Activated T-cell treated with anti-CD3 and anti-CD28 coated beads, Interleukin-2, amount 50 U/mL, for 72 hours (primary cell): ENCODE data around the gene PROCA1. TPM values are rescaled to one million over a fixed set of nuclear protein-coding genes. Genes with fewer than 3 reads are reported as not detected.
"Not testable (repeated sequence)": the region's sequence is repeated elsewhere in the genome, so short reads cannot be mapped to it uniquely, and the experiment has no call there.

Experiments
- ATAC-seq, 2 donors: fragments of 150-1000 bp; cut with Tn5 transposase; replicated peaks in 1 of 2; 2 replicates each; pipeline ENCODE4 v1.10.0; 2021; ENCODE audit warnings: moderate library complexity in 2 of 2, mild to moderate bottlenecking in 1 of 2
- DNase-seq, 2 donors: peaks; one replicate each; pipeline ENCODE4 v3.0.0; 2021 to 2022; ENCODE audit warnings: mixed read lengths in 1 of 2
- H3K27ac Mint-ChIP-seq: one replicate; pipeline ENCODE4 v1.8.0; 2022; ENCODE audit warnings: mild to moderate bottlenecking, moderate library complexity, mixed read lengths
- H3K27me3 Mint-ChIP-seq: one replicate; pipeline ENCODE4 v1.8.0; 2022; ENCODE audit warnings: low read depth, mixed read lengths
- H3K36me3 Mint-ChIP-seq, 2 donors: one replicate each; pipeline ENCODE4 v1.8.0; 2022; ENCODE audit warnings: mixed read lengths in 2 of 2, mild to moderate bottlenecking in 1 of 2; ENCODE audit not compliant: insufficient read depth in 2 of 2
- H3K4me1 Mint-ChIP-seq: one replicate; pipeline ENCODE4 v1.8.0; 2022; ENCODE audit warnings: low read depth, mixed read lengths
- H3K4me3 Mint-ChIP-seq, 2 donors: one replicate each; pipeline ENCODE4 v1.8.0; 2022; ENCODE audit warnings: mild to moderate bottlenecking in 2 of 2, mixed read lengths in 2 of 2, moderate library complexity in 2 of 2
- H3K9me3 Mint-ChIP-seq, 2 donors: one replicate each; pipeline ENCODE4 v1.8.0; 2022; ENCODE audit warnings: mixed read lengths in 2 of 2
- total RNA-seq, 2 donors: library from RNA; stranded (reverse); gene quantifications; one replicate each; pipeline ENCODE4 v1.2.3, GENCODE V29; 2022

Gene PROCA1
- total RNA-seq, 2 donors from 2014 or later: 8.0 to 9.6 TPM

GRCh38 chr17:28675980-28676379 lies 35.7 kb downstream of the PROCA1 start:
- H3K27ac Mint-ChIP-seq: no peak overlapping the region
- no peaks in the 10 kb centered on the region for H3K27me3 Mint-ChIP-seq
- no peak overlapping the region for H3K4me3 Mint-ChIP-seq
- peaks cover 16 to 40% of the 10 kb centered on the region in 2 donors for H3K36me3 Mint-ChIP-seq
- H3K9me3 Mint-ChIP-seq: no peaks in the 10 kb centered on the region
- DNase-seq (no peak), ATAC-seq (no peak)
- no peaks in the 10 kb centered on the region for H3K4me1 Mint-ChIP-seq

GRCh38 chr17:28675490-28675889 lies 36.2 kb downstream of the PROCA1 start:
- Mint-ChIP-seq H3K36me3 (peaks cover 16 to 40% of the 10 kb centered on the region in 2 donors), H3K9me3 (no peaks in the 10 kb centered on the region)

GRCh38 chr17:28669918-28670317 lies 41.8 kb downstream of the PROCA1 start:
- no peak overlapping the region for H3K27ac Mint-ChIP-seq
- no peaks in the 10 kb centered on the region for H3K9me3 Mint-ChIP-seq
- ATAC-seq (no peak), DNase-seq (no peak)
- no peak overlapping the region for H3K4me3 Mint-ChIP-seq
- peaks cover 25% of the 10 kb centered on the region for H3K4me1 Mint-ChIP-seq
- peaks cover 10 to 29% of the 10 kb centered on the region in 2 donors for H3K36me3 Mint-ChIP-seq
- H3K27me3 Mint-ChIP-seq: no peaks in the 10 kb centered on the region

More at GRCh38 chr17:28675490-28675889, 36.2 kb downstream of the PROCA1 start:
- Mint-ChIP-seq H3K4me3 (no peak overlapping the region), H3K27me3 (no peaks in the 10 kb centered on the region), H3K4me1 (no peaks in the 10 kb centered on the region), H3K27ac (no peak overlapping the region)
- DNase-seq (no peak), ATAC-seq (no peak)

GRCh38 chr17:28667870-28668269 lies 43.8 kb downstream of the PROCA1 start:
- DNase-seq: no peak
- peaks cover 6 to 17% of the 10 kb centered on the region in 2 donors for H3K36me3 Mint-ChIP-seq
- H3K4me3 Mint-ChIP-seq: no peak overlapping the region
- H3K27ac Mint-ChIP-seq: peak overlapping the region; percentile 77
- ATAC-seq: no peak
- H3K4me1 Mint-ChIP-seq: peaks cover 46% of the 10 kb centered on the region
- H3K9me3 Mint-ChIP-seq: no peaks in the 10 kb centered on the region
- H3K27me3 Mint-ChIP-seq: no peaks in the 10 kb centered on the region

- Mint-ChIP-seq H3K4me3 (no peak overlapping the region), H3K36me3 (peaks cover 6 to 15% of the 10 kb centered on the region in 2 donors), H3K27me3 (no peaks in the 10 kb centered on the region), H3K4me1 (peaks cover 52% of the 10 kb centered on the region), H3K27ac (peak overlapping the region; percentile 1), H3K9me3 (no peaks in the 10 kb centered on the region)
- ATAC-seq: no peak
- no peak for DNase-seq
These were observed 45.7 kb downstream of the PROCA1 start for GRCh38 chr17:28665994-28666393.

- H3K4me1 Mint-ChIP-seq: peaks cover 64% of the 10 kb centered on the region
- no peak for ATAC-seq
These were observed 48.0 kb downstream of the PROCA1 start for GRCh38 chr17:28663723-28664122.

GRCh38 chr17:28662527-28662829 lies 49.2 kb downstream of the PROCA1 start:
- Mint-ChIP-seq H3K9me3 (no peaks in the 10 kb centered on the region), H3K36me3 (peaks cover 8 to 19% of the 10 kb centered on the region in 2 donors), H3K4me1 (peaks cover 52% of the 10 kb centered on the region), H3K27me3 (no peaks in the 10 kb centered on the region), H3K27ac (peak overlapping the region; percentile 99), H3K4me3 (peak overlapping the region; percentile 92 to 95)
- ATAC-seq (no peak), DNase-seq (no peak)

More at GRCh38 chr17:28663723-28664122, 48.0 kb downstream of the PROCA1 start:
- DNase-seq: no peak
- Mint-ChIP-seq H3K36me3 (peaks cover 8 to 19% of the 10 kb centered on the region in 2 donors), H3K9me3 (no peaks in the 10 kb centered on the region), H3K4me3 (peak overlapping the region; percentile 92 to 95), H3K27ac (peak overlapping the region; percentile 99), H3K27me3 (no peaks in the 10 kb centered on the region)

- peak within 1 kb of the TSS; percentile 99 for H3K27ac Mint-ChIP-seq
- H3K4me3 Mint-ChIP-seq: peak within 1 kb of the TSS; percentile 92 to 95
- H3K4me1 Mint-ChIP-seq: peaks cover 51% of the 10 kb centered on the region
- H3K9me3 Mint-ChIP-seq: no peaks in the 10 kb centered on the region
- no peaks in the 10 kb centered on the region for H3K27me3 Mint-ChIP-seq
- H3K36me3 Mint-ChIP-seq: peaks cover 8 to 19% of the 10 kb centered on the region in 2 donors
- peak; percentile 90 to 91 for ATAC-seq
- peak; percentile 96 to 97 for DNase-seq
These were observed 49.8 kb downstream of the PROCA1 start, which contains the start of the genes SDF2 and SUPT6H for GRCh38 chr17:28661635-28662526. Gene SDF2, minus strand, starts transcription at chr17:28661906. Its CDS starts 30 bp downstream, at chr17:28661876. Gene SUPT6H, plus strand, starts transcription at chr17:28662205. Its CDS starts 11,197 bp downstream, at chr17:28673402.

- not testable (repeated sequence) for DNase-seq, H3K27me3 Mint-ChIP-seq, H3K9me3 Mint-ChIP-seq, H3K27ac Mint-ChIP-seq, H3K4me3 Mint-ChIP-seq, ATAC-seq
- H3K4me1 Mint-ChIP-seq: peaks cover 34% of the 10 kb centered on the region
- H3K36me3 Mint-ChIP-seq: peaks cover 4 to 14% of the 10 kb centered on the region in 2 donors
These were observed 52.2 kb downstream of the PROCA1 start for GRCh38 chr17:28659497-28659881.

- not testable (repeated sequence) for DNase-seq, H3K27ac Mint-ChIP-seq, H3K4me3 Mint-ChIP-seq, H3K27me3 Mint-ChIP-seq, H3K9me3 Mint-ChIP-seq, ATAC-seq
- Mint-ChIP-seq H3K4me1 (peaks cover 29% of the 10 kb centered on the region), H3K36me3 (peaks cover 4 to 14% of the 10 kb centered on the region in 2 donors)
These were observed 52.8 kb downstream of the PROCA1 start for GRCh38 chr17:28658766-28659496.

GRCh38 chr17:28658342-28658741 lies 53.3 kb downstream of the PROCA1 start:
- DNase-seq, ATAC-seq, H3K27ac Mint-ChIP-seq, H3K27me3 Mint-ChIP-seq, H3K4me3 Mint-ChIP-seq, H3K9me3 Mint-ChIP-seq: not testable (repeated sequence)
- peaks cover 4 to 11% of the 10 kb centered on the region in 2 donors for H3K36me3 Mint-ChIP-seq
- peaks cover 23% of the 10 kb centered on the region for H3K4me1 Mint-ChIP-seq

- Mint-ChIP-seq H3K36me3 (peaks cover 4 to 11% of the 10 kb centered on the region in 2 donors), H3K4me3 (no peak overlapping the region), H3K27me3 (no peaks in the 10 kb centered on the region), H3K4me1 (peaks cover 17% of the 10 kb centered on the region), H3K9me3 (no peaks in the 10 kb centered on the region), H3K27ac (no peak overlapping the region)
- no peak for ATAC-seq
- no peak for DNase-seq
These were observed 53.9 kb downstream of the PROCA1 start for GRCh38 chr17:28657756-28658155.

GRCh38 chr17:28655160-28655559 lies 56.5 kb downstream of the PROCA1 start:
- Mint-ChIP-seq H3K9me3 (no peaks in the 10 kb centered on the region), H3K4me1 (peaks cover 4% of the 10 kb centered on the region), H3K27me3 (no peaks in the 10 kb centered on the region), H3K36me3 (peaks cover 0 to 8% of the 10 kb centered on the region in 2 donors), H3K4me3 (no peak overlapping the region), H3K27ac (no peak overlapping the region)
- DNase-seq: no peak
- peak in 1 of 2 donors; percentile 61 for ATAC-seq
